Neural progenitor cell (in vitro differentiated cells): ENCODE results near the gene GREB1L. TPM values are rescaled to one million over a fixed set of nuclear protein-coding genes. Genes with fewer than 3 reads are reported as not detected.

ENCODE experiments used
- DNase-seq: peaks from one replicate; pipeline ENCODE4 v3.0.0-alpha.2; 2016; ENCODE audit warnings: low spot score
- H2AFZ ChIP-seq: fragments of 200-600 bp; sonication (generic); replicated peaks from 2 replicates; pipeline ENCODE4 v1.6.1; 2016; ENCODE audit warnings: antibody characterized with exemption
- H3F3A ChIP-seq: fragments of 200-600 bp; sonication (generic); 2 replicates; pipeline ENCODE4 v1.6.1; 2016; ENCODE audit warnings: antibody characterized with exemption, low read depth
- H3K27ac ChIP-seq: fragments of 200-600 bp; sonication (generic); 2 replicates; pipeline ENCODE4 v1.5.1; 2016; ENCODE audit warnings: mild to moderate bottlenecking
- H3K27me3 ChIP-seq: fragments of 200-600 bp; sonication (generic); 2 replicates; pipeline ENCODE4 v1.6.1; 2016; ENCODE audit warnings: mild to moderate bottlenecking, moderate library complexity
- H3K36me3 ChIP-seq: fragments of 200-600 bp; sonication (generic); 2 replicates; pipeline ENCODE4 v1.5.1; 2016
- H3K4me1 ChIP-seq: fragments of 200-600 bp; sonication (generic); 2 replicates; pipeline ENCODE4 v1.6.1; 2016; ENCODE audit warnings: mixed run types
- H3K4me2 ChIP-seq: fragments of 200-600 bp; sonication (generic); 2 replicates; pipeline ENCODE4 v1.6.1; 2016
- H3K4me3 ChIP-seq: fragments of 200-600 bp; sonication (generic); 2 replicates; pipeline ENCODE4 v1.5.1; 2016
- H3K79me2 ChIP-seq: fragments of 200-600 bp; sonication (generic); 2 replicates; pipeline ENCODE4 v1.6.1; 2016; ENCODE audit warnings: low read depth
- H3K9ac ChIP-seq: fragments of 200-600 bp; sonication (generic); 2 replicates; pipeline ENCODE4 v1.6.1; 2016
- H3K9me3 ChIP-seq: fragments of 200-600 bp; sonication (generic); 2 replicates; pipeline ENCODE4 v1.5.1; 2016; ENCODE audit warnings: low read depth
- H4K20me1 ChIP-seq: fragments of 200-600 bp; sonication (generic); 2 replicates; pipeline ENCODE4 v1.6.1; 2016; ENCODE audit warnings: low read depth
- H3K27ac Mint-ChIP-seq: 3 replicates; pipeline ENCODE4 v1.8.0; 2021; ENCODE audit warnings: mixed read lengths
- H3K27me3 Mint-ChIP-seq: 2 replicates; pipeline ENCODE4 v1.8.0; 2022; ENCODE audit warnings: low read depth, mild to moderate bottlenecking, inconsistent platforms, moderate library complexity, mixed read lengths; ENCODE audit not compliant: insufficient read depth
- H3K36me3 Mint-ChIP-seq: 3 replicates; pipeline ENCODE4 v1.8.0; 2021; ENCODE audit warnings: mixed read lengths
- H3K4me1 Mint-ChIP-seq: 3 replicates; pipeline ENCODE4 v1.8.0; 2021; ENCODE audit warnings: mixed read lengths
- H3K4me3 Mint-ChIP-seq: 3 replicates; pipeline ENCODE4 v1.8.0; 2021; ENCODE audit warnings: mild to moderate bottlenecking, moderate library complexity, mixed read lengths
- H3K9me3 Mint-ChIP-seq: 3 replicates; pipeline ENCODE4 v1.8.0; 2020; ENCODE audit warnings: mixed read lengths
- EZH2 ChIP-seq: fragments of 200-600 bp; sonication (generic); IDR thresholded peaks from 2 replicates; pipeline ENCODE4 v1.6.1; 2017; ENCODE audit warnings: antibody characterized with exemption, mild to moderate bottlenecking, moderate library complexity
- EZH2phosphoT487 ChIP-seq: fragments of 200-600 bp; sonication (generic); IDR thresholded peaks from 2 replicates; pipeline ENCODE4 v1.6.1; 2017; ENCODE audit warnings: antibody characterized with exemption
- total RNA-seq: library from RNA; depleted of rRNA; stranded (reverse); fragments of >200 nt; gene quantifications from 2 replicates; pipeline ENCODE4 v1.2.3, GENCODE V29; 2015; ENCODE audit warnings: low replicate concordance
- TF ChIP-seq, protein P1 (sequence below): fragments of 200-600 bp; sonication (generic); IDR thresholded peaks from 2 replicates; pipeline ENCODE4 v1.5.1; 2017; ENCODE audit warnings: antibody characterized with exemption, mild to moderate bottlenecking

The GREB1L gene
- total RNA-seq, 1 donor from 2014 or later = 278 TPM

DNA sequence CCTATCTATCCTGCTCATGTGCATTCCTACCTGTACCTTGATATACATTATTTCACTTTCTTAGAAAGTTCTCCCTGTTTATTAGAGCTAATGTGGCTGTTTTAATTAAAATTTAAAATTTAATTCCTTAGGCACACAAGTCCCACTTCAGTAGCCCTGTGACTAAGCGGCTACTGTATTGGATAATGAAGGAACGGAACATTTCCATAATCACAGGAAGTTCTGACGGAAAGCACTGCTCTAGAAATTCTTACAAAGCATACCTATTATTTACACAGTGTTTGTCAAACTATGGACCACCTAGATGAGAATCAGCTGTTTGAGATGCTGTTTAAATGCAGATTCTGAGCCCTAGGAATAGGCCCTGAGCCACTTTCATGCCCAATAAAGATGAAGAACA lies 13.2 kb downstream of the GREB1L start:
- H3K27me3 ChIP-seq = no peaks in the 10 kb centered on the region
- no peaks in the 10 kb centered on the region for H3K9me3 ChIP-seq
- no peaks in the 10 kb centered on the region for H3K36me3 ChIP-seq
- no peak overlapping the region for H3K9ac ChIP-seq
- no peak overlapping the region for H2AFZ ChIP-seq
- peaks cover 75% of the 10 kb centered on the region for H3F3A ChIP-seq
- peaks cover 100% of the 10 kb centered on the region for H3K79me2 ChIP-seq
- TF ChIP-seq EZH2 (no peak), EZH2phosphoT487 (no peak)
- TF ChIP-seq, protein P1, sequence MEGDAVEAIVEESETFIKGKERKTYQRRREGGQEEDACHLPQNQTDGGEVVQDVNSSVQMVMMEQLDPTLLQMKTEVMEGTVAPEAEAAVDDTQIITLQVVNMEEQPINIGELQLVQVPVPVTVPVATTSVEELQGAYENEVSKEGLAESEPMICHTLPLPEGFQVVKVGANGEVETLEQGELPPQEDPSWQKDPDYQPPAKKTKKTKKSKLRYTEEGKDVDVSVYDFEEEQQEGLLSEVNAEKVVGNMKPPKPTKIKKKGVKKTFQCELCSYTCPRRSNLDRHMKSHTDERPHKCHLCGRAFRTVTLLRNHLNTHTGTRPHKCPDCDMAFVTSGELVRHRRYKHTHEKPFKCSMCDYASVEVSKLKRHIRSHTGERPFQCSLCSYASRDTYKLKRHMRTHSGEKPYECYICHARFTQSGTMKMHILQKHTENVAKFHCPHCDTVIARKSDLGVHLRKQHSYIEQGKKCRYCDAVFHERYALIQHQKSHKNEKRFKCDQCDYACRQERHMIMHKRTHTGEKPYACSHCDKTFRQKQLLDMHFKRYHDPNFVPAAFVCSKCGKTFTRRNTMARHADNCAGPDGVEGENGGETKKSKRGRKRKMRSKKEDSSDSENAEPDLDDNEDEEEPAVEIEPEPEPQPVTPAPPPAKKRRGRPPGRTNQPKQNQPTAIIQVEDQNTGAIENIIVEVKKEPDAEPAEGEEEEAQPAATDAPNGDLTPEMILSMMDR = no peak
- H3K9me3 Mint-ChIP-seq = no peaks in the 10 kb centered on the region
- peak overlapping the region; percentile 20 for H3K4me2 ChIP-seq
- H3K27me3 Mint-ChIP-seq = peaks cover 8% of the 10 kb centered on the region
- H3K4me3 Mint-ChIP-seq = no peak overlapping the region
- no peak for DNase-seq
- H4K20me1 ChIP-seq = peaks cover 100% of the 10 kb centered on the region
- peak overlapping the region; percentile 96 for H3K27ac ChIP-seq
- H3K36me3 Mint-ChIP-seq = peaks cover 5% of the 10 kb centered on the region
- peaks cover 78% of the 10 kb centered on the region for H3K4me1 ChIP-seq
- no peak overlapping the region for H3K4me3 ChIP-seq
- H3K4me1 Mint-ChIP-seq = peaks cover 58% of the 10 kb centered on the region
- H3K27ac Mint-ChIP-seq = no peak overlapping the region

DNA sequence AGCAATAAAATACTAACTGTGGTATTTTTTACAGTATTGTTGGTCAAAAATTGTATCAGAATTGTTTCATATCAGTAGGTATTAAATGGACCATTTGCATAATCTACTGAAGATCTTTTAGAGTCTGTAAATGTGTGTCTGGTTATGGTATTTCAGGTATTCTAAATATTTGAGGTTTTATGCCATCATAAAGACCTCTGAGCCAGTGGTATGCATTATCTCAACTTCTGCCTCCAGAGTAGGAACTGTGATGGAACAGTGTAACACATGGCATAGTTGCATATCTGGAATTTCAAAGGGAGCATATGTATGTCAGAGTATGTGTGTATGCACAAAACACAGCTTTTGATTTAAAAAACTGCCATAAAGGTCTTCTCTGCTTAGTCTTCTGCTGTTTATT lies 15.4 kb downstream of the GREB1L start:
- H3K9me3 ChIP-seq = no peaks in the 10 kb centered on the region
- peaks cover 69% of the 10 kb centered on the region for H3K4me1 Mint-ChIP-seq
- no peak for TF ChIP-seq EZH2phosphoT487
- H3K4me3 Mint-ChIP-seq = no peak overlapping the region
- peak overlapping the region; percentile 96 for H3K27ac ChIP-seq
- peaks cover 91% of the 10 kb centered on the region for H3K4me1 ChIP-seq
- H3K36me3 ChIP-seq = no peaks in the 10 kb centered on the region
- H3K27ac Mint-ChIP-seq = no peak overlapping the region
- no peaks in the 10 kb centered on the region for H3K9me3 Mint-ChIP-seq
- peaks cover 100% of the 10 kb centered on the region for H3K79me2 ChIP-seq
- H3K27me3 Mint-ChIP-seq = peaks cover 8% of the 10 kb centered on the region
- no peaks in the 10 kb centered on the region for H3K27me3 ChIP-seq
- H3K4me2 ChIP-seq = peak overlapping the region; percentile 83
- H3K36me3 Mint-ChIP-seq = peaks cover 5% of the 10 kb centered on the region
- no peak overlapping the region for H3K4me3 ChIP-seq
- DNase-seq = no peak
- H4K20me1 ChIP-seq = peaks cover 86% of the 10 kb centered on the region
- no peak overlapping the region for H3K9ac ChIP-seq
- peaks cover 91% of the 10 kb centered on the region for H3F3A ChIP-seq
- H2AFZ ChIP-seq = no peak overlapping the region

DNA sequence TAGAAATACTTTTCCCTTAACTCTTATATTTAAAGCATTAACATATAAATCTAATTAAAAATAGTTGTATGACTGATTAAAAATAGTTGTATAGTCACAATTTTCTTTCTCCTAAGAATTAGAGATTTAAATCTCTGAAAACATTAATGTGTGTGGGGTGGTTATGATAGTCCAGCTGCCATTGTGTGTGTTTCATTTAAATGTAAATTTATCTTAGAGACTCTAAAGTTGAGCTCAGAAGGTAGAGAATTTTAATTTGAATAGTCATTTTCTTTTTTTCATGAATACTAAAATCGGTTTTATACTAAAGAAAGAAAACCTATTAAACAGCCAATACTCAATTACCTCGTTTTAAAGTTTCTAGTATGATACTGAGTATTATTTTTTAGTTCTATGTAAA lies 18.6 kb downstream of the GREB1L start:
- H3K27ac Mint-ChIP-seq = peak overlapping the region; percentile 95
- peak overlapping the region; percentile 26 for H3K4me3 ChIP-seq
- peaks cover 85% of the 10 kb centered on the region for H4K20me1 ChIP-seq
- TF ChIP-seq EZH2 (no peak), EZH2phosphoT487 (no peak)
- TF ChIP-seq, protein P1 = no peak
- H3F3A ChIP-seq = peaks cover 96% of the 10 kb centered on the region
- H3K9ac ChIP-seq = no peak overlapping the region
- H3K27ac ChIP-seq = peak overlapping the region; percentile 96
- peaks cover 84% of the 10 kb centered on the region for H3K4me1 Mint-ChIP-seq
- H3K27me3 ChIP-seq = no peaks in the 10 kb centered on the region
- H3K9me3 Mint-ChIP-seq = no peaks in the 10 kb centered on the region
- H2AFZ ChIP-seq = no peak overlapping the region
- no peaks in the 10 kb centered on the region for H3K36me3 Mint-ChIP-seq
- DNase-seq = no peak
- no peaks in the 10 kb centered on the region for H3K9me3 ChIP-seq
- H3K79me2 ChIP-seq = peaks cover 100% of the 10 kb centered on the region
- H3K4me1 ChIP-seq = peaks cover 98% of the 10 kb centered on the region
- no peaks in the 10 kb centered on the region for H3K36me3 ChIP-seq
- H3K4me3 Mint-ChIP-seq = peak overlapping the region; percentile 54
- H3K27me3 Mint-ChIP-seq = peaks cover 8% of the 10 kb centered on the region
- peak overlapping the region; percentile 83 for H3K4me2 ChIP-seq

DNA sequence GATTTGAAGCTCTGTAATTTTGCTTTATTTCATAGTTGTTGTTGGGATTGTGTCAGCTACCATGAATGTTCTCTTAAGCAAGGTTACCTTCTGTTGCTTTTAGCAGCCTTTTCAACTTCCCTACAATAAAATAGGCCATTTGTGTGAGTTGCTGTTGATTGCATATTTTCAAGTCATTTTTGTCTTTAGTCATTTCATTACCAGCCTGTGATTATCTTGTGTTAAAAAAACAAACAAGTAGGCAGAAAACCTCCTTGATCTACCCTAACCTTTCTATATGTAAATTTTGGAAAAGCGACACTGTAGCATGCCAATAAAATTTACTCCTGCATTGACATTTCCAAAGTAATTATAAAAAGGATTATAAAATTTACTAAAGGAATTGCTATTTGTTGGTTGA lies 19.3 kb downstream of the GREB1L start:
- no peaks in the 10 kb centered on the region for H3K9me3 Mint-ChIP-seq
- no peak for DNase-seq
- Histone ChIP-seq H3F3A (peaks cover 96% of the 10 kb centered on the region), H3K9me3 (no peaks in the 10 kb centered on the region), H3K4me2 (peak overlapping the region; percentile 83), H4K20me1 (peaks cover 85% of the 10 kb centered on the region), H3K4me3 (peak overlapping the region; percentile 26), H3K27ac (peak overlapping the region; percentile 96), H2AFZ (no peak overlapping the region), H3K36me3 (no peaks in the 10 kb centered on the region), H3K27me3 (no peaks in the 10 kb centered on the region), H3K9ac (no peak overlapping the region), H3K79me2 (peaks cover 100% of the 10 kb centered on the region), H3K4me1 (peaks cover 98% of the 10 kb centered on the region)
- peak overlapping the region; percentile 99 for H3K27ac Mint-ChIP-seq
- H3K36me3 Mint-ChIP-seq = no peaks in the 10 kb centered on the region
- TF ChIP-seq EZH2 (no peak), EZH2phosphoT487 (no peak)
- TF ChIP-seq, protein P1 = no peak
- peaks cover 7% of the 10 kb centered on the region for H3K27me3 Mint-ChIP-seq
- H3K4me3 Mint-ChIP-seq = peak overlapping the region; percentile 73
- H3K4me1 Mint-ChIP-seq = peaks cover 87% of the 10 kb centered on the region
